COLO668 (cell line): ENCODE results near the gene NUMA1.

Source experiments
- DNase-seq: peaks from one replicate; lab custom pipeline; 2025; ENCODE audit not compliant: unreplicated experiment; lab: John Stamatoyannopoulos, UW

The NUMA1 gene

GRCh38 chr11:71971680-71972079 is 108.7 kb downstream of the NUMA1 start:
- no peak for DNase-seq

GRCh38 chr11:71964641-71965040 is 115.7 kb downstream of the NUMA1 start:
- DNase-seq, result no peak

- no peak for DNase-seq
Measured at GRCh38 chr11:71963468-71963867, 116.9 kb downstream of the NUMA1 start.

- no peak for DNase-seq
Measured at GRCh38 chr11:71962428-71963038, 117.8 kb downstream of the NUMA1 start.

- DNase-seq, result no peak
Measured at GRCh38 chr11:71955898-71956456, 124.4 kb downstream of the NUMA1 start.
